PFSK-1 (cell line): Measurements from ENCODE around the gene RBM15.

ENCODE experiments used
- FOXP2 ChIP-seq: optimal IDR thresholded peaks from 2 replicates; pipeline ENCODE3; 2011; ENCODE audit warnings: borderline replicate concordance, control low read depth, inconsistent platforms; ENCODE audit not compliant: insufficient read depth; ENCODE audit errors: extremely low read length, extremely low read depth
- POLR2AphosphoS5 ChIP-seq: IDR thresholded peaks from 2 replicates; pipeline ENCODE4 v1.6.1; 2012; ENCODE audit warnings: low read depth, mild to moderate bottlenecking, control low read depth, low read length, moderate library complexity
- REST ChIP-seq, 2 experiments: IDR thresholded peaks; 2 replicates each; pipeline versions ENCODE4 v1.6.1 to v1.8.0; 2011 to 2012; ENCODE audit warnings: low read depth in 2 of 2, low read length in 2 of 2, control low read depth in 1 of 2, inconsistent platforms in 1 of 2, mild to moderate bottlenecking in 1 of 2, moderate library complexity in 1 of 2; ENCODE audit not compliant: insufficient read depth in 1 of 2
- SIN3A ChIP-seq: IDR thresholded peaks from 2 replicates; pipeline ENCODE4 v1.6.1; 2012; ENCODE audit warnings: mild to moderate bottlenecking, low read length, moderate library complexity, borderline replicate concordance; ENCODE audit not compliant: insufficient read depth
- TAF1 ChIP-seq: IDR thresholded peaks from 2 replicates; pipeline ENCODE4 v1.6.1; 2012; ENCODE audit warnings: low read length, control low read depth, borderline replicate concordance; ENCODE audit not compliant: insufficient read depth

The RBM15 gene

GRCh38 chr1:110338309-110338885 lies 780 bp upstream of the RBM15 start:
- peak; percentile 17 for TF ChIP-seq FOXP2
- TF ChIP-seq POLR2AphosphoS5: peak; percentile 91
- TF ChIP-seq SIN3A: peak; percentile 69; the same call in 1 of the 2 replicates
- TF ChIP-seq REST (IDR thresholded peaks at IDR 0.05; ENCODE audit: insufficient read depth in 1 of 2, low read depth in 2 of 2, low read length in 2 of 2): peak in 1 of 2 experiments; percentile 40; a peak in 1 of 4 replicates
- TF ChIP-seq TAF1: peak; percentile 57; the same call in 1 of the 2 replicates

- TF ChIP-seq REST (IDR thresholded peaks at IDR 0.05; ENCODE audit: insufficient read depth in 1 of 2, low read depth in 2 of 2, low read length in 2 of 2): peak in 1 of 2 experiments; percentile 69; a peak in 1 of 4 replicates
- peak; percentile 90 for TF ChIP-seq POLR2AphosphoS5
- peak; percentile 99 for TF ChIP-seq TAF1
- TF ChIP-seq SIN3A: 0 out of 2 replicates have a peak, but pooled peaks have one; percentile 21
- TF ChIP-seq FOXP2: no peak
Measured at GRCh38 chr1:110339407-110340206, 430 bp downstream of the RBM15 start.

GRCh38 chr1:110340207-110340468 lies 961 bp downstream of the RBM15 start:
- TF ChIP-seq SIN3A: no peak
- no peak for TF ChIP-seq REST (IDR thresholded peaks at IDR 0.05; ENCODE audit: insufficient read depth in 1 of 2, low read depth in 2 of 2, low read length in 2 of 2)
- TF ChIP-seq POLR2AphosphoS5: no peak
- no peak for TF ChIP-seq TAF1

GRCh38 chr1:110341146-110341871 lies 2.1 kb downstream of the RBM15 start:
- TF ChIP-seq TAF1 (no peak), REST (IDR thresholded peaks at IDR 0.05; ENCODE audit: insufficient read depth in 1 of 2, low read depth in 2 of 2, low read length in 2 of 2) (no peak), POLR2AphosphoS5 (no peak), SIN3A (no peak), FOXP2 (no peak)
